HG03139 (cell line): ENCODE data around the gene CTNNA3.
A peak's percentile ranks its signal among the peaks of the same experiment; 100 is the strongest.

Source experiments
- ATAC-seq: cut with Tn5 transposase; IDR thresholded peaks from one replicate; pipeline ENCODE4 v1.9.1; 2021; ENCODE audit not compliant: unreplicated experiment

The CTNNA3 gene

DNA sequence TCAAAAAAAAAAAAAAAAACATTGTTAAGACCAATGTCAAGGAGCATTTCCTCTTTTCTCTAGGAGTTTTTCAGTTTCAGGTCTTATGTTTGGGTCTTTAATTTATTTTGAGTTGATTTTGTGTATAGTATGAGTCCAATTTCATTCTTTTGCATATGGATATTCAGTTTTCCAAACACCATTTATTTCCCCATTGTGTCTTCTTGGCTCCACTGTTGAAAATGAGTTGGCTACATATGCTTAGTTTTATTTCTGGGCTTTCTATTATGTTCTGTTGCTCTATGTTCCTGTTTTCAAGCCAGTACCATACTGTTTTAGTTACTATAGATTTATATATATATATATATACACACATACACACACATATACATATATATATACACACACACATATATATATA is 1506.7 kb downstream of the CTNNA3 start:
- ATAC-seq = no peak

DNA sequence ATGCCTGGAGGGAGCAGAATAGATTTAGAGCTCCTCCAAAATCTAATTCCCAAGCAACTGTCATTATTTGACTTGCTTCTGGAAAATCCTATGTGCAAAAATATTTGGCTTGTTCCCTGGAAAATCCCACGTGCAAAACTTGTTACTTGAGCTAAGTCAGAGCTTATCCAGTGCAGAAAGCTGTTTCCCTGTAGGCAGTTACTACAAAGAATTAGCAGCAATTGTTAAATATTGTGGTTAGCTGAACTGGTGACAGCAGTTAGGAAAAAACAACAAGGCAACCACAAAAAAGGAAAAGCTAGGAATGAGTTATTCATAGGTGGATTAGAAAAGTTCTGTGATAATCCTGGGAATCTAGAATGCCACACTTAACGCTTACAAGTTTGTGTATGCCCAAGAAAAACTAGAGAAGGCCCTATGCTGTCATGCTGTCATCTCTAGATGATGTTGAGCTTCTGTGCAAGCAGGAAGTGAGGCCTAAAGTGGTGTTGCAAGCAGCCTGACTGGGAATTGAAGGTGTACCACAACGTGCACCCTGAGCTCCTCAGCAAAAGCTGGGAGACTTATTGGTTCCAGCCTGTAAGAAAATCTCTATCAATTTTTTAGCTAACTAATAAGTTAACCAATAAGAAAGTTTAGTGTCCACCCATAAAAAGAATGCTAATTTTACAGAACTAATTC is 1508.8 kb downstream of the CTNNA3 start:
- no peak for ATAC-seq

- ATAC-seq = no peak
Observed at GRCh38 chr10:66183028-66183427, 1513.0 kb downstream of the CTNNA3 start.

DNA sequence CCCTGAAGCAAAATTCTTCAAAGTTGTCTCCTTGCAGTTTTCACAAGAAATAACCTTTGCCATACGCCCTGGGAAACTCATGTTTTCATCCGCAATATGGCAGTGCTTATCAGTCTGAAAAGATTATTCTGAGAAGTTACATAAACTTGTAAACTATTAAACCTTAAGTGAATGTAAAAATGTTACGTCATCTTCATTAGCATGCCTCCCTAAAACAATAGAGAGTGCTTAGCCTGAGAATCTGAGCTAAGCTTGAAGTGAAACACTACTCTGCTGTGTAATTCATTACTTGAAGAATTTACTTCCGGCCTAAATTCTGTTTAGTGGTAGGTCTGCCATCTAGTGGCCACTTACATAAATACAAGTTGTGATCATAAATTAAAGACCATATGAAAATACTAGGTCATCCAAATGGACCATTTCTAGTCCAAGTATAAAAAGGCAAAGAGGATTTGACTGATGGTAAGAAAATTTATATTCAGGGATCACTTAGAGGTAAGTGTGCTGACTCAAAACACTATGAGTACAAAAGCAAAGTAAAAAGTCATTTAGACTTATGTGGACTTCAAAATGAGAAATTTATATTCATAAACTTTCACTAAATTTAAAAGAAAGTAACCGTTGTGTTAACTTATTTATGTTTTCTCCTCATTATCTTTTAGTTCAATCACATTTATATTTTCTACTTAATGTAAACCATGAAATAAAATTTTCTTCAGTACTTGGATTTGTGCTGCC is 1515.2 kb downstream of the CTNNA3 start:
- peak; percentile 82 for ATAC-seq

DNA sequence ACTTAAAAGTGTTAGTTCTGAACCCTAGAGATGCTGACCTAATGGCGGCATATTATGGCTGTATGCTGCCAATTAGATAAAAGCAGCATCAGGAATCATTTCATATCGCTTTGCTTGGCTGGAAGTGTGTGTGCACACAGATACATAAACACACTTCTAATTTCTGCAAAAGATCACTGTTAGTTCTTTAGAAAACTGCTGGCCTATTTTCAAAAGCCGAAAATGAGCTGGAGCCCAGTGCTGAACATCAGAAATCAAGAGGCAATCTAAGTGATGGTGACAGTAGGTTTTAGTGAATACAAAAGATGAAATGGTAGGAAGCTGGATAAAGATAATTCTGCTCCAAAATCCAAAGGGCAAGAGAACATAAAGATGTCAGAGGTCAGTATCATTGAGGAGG is 1516.0 kb downstream of the CTNNA3 start:
- ATAC-seq = no peak

DNA sequence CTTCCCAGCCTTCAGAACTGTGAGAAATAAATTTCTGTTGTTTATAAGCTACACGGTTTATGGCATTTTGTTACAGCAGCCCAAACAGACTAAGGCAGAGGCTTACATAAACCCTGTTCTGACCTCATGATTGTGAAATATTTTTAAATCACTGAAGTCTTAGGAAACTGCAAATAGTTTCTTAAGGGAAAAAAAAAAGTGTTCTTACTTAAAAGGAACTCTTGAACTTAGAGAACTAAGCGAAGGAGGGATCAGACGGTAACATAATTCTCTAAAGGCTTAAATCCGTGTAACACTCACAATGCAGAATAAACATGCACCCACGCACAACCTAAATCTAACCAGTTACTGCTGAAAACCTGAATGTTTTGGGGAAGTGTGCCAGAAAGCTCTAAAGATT is 1519.2 kb downstream of the CTNNA3 start:
- no peak for ATAC-seq

- ATAC-seq = no peak
Observed at GRCh38 chr10:66167816-66168215, 1528.2 kb downstream of the CTNNA3 start.

GRCh38 chr10:66162560-66163143 is 1533.3 kb downstream of the CTNNA3 start:
- no peak for ATAC-seq

DNA sequence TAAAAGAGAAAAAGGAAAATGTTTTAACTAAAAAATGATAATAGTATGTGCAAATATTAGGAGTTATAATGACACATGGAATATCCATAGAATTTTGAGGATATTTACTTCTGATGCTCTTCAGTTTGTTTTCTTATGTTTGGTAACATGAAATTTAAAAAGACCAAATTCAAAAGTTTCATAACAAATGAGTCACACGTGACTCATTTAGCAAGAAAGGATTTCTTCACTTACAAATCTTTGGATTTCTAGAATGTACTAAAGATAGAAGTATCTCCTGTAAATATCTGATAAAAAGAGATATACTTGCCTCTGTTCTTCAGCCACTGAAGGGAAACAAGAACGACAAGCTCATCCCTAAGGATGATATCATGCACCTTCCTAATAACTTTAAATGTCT is 1544.6 kb downstream of the CTNNA3 start:
- ATAC-seq = no peak

GRCh38 chr10:66148312-66148711 is 1547.7 kb downstream of the CTNNA3 start:
- no peak for ATAC-seq

- ATAC-seq = no peak
Observed at GRCh38 chr10:66144016-66144415, 1552.0 kb downstream of the CTNNA3 start.

- no peak for ATAC-seq
Observed at GRCh38 chr10:66102756-66103155, 1593.2 kb downstream of the CTNNA3 start.

- no peak for ATAC-seq
Observed at GRCh38 chr10:66098595-66099480, 1597.2 kb downstream of the CTNNA3 start.

DNA sequence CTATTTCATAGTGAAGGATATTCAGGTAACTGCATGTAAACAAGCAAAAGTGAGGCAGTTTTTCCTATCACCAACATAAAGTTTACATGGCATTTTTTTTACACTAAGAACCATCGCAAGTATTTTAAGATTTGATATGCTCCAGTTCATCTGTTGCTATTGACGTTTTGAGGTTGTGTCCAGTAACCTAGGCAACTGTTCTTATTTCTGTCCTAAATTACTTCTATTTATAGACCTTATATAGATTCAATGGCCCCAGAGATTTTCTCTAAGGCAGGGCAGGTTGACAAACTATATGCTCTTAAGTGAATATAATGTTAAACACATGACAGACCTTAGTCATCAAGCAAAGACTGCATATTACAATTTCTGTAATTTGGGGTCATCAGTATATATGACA is 1600.4 kb downstream of the CTNNA3 start:
- no peak for ATAC-seq

GRCh38 chr10:66085906-66086305 is 1610.1 kb downstream of the CTNNA3 start:
- no peak for ATAC-seq

- ATAC-seq = no peak
Observed at GRCh38 chr10:66071907-66072306, 1624.1 kb downstream of the CTNNA3 start.

DNA sequence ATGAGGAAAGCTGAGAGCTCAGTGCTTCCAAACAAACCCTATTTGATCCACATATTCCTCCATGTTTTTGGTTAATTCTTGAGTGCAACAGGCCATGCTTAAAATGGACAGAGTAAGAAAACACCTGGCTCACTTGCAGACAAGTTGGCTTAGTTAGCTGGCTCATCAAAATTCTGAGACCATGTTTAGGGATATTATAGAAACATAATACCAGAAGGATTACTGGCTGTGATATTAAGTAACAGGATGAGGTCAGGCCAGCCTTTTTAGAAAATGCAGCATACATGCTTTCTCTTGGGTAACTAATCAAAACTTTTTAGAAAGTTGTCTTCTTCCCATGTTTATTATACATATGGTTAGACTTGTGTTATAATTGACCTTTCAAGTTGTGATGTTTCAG is 1637.4 kb downstream of the CTNNA3 start:
- ATAC-seq = no peak

- ATAC-seq = no peak
Observed at GRCh38 chr10:66049335-66049734, 1646.7 kb downstream of the CTNNA3 start.

DNA sequence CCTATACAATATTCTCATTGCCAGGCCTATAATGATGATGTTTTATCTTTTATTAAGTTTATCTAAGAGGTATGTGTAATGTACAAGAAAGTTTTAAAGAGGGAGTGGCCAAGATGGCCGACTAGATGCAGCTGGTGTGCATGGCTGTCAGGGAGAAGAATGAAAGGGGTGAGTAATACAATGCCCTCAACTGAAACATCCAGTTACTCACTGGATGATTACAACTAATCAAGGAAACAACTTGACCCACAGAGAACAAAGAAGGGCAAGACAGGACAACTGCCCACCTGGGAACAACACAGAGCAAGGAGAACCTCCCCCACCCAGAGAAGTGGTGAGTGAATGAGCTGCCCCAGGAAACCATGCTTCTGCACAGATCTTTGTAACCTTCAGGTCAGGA is 1650.1 kb downstream of the CTNNA3 start:
- no peak for ATAC-seq

- ATAC-seq = no peak
Observed at GRCh38 chr10:66041771-66042170, 1654.2 kb downstream of the CTNNA3 start.

DNA sequence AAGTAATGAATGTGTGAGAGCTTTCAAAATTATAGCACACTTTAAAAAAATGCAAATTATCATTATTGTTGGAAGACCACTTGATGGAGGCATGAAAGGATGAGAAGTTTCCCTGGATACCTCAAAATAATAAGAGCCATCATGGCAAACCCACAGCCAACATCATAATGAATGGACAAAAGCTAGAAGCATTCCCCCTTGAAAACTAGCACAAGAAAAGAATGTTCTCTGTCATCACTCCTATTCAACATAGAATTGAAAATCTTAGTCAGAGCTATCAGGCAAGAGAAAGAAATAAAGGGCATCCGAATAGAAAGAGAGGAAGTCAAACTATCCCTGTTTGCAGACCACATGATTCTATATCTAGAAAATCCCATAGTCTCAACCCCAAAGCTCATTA is 1657.4 kb downstream of the CTNNA3 start:
- no peak for ATAC-seq
